SU-DHL-6 (cell line): ENCODE results near the gene MIX23.

Source experiments
- CTCF ChIP-seq: fragments of 200-600 bp; sonication (generic); IDR thresholded peaks from one replicate; pipeline ENCODE4 v1.5.1; 2017; ENCODE audit warnings: antibody characterized with exemption, mild to moderate bottlenecking, low read length, moderate library complexity; ENCODE audit not compliant: insufficient read depth, poor library complexity, severe bottlenecking
- EZH2phosphoT487 ChIP-seq: fragments of 200-600 bp; sonication (generic), shearing (Covaris generic); conservative IDR thresholded peaks from 2 replicates; pipeline ENCODE4 v1.6.1; 2018; ENCODE audit warnings: mild to moderate bottlenecking, antibody characterized with exemption, low read length, moderate library complexity, mixed read lengths

GRCh38 chr3:122364490-122364889 lies 18.5 kb downstream of the MIX23 start:
- TF ChIP-seq CTCF, result no peak
- no peak for TF ChIP-seq EZH2phosphoT487
